ENCODE results near the gene TNFRSF12A. TPM values are rescaled to one million over a fixed set of nuclear protein-coding genes. Genes with fewer than 3 reads are reported as not detected.

Gene TNFRSF12A
- total and polyA plus RNA-seq, 11 donors = 27.8 to 824 (median 97.1) TPM

DNA sequence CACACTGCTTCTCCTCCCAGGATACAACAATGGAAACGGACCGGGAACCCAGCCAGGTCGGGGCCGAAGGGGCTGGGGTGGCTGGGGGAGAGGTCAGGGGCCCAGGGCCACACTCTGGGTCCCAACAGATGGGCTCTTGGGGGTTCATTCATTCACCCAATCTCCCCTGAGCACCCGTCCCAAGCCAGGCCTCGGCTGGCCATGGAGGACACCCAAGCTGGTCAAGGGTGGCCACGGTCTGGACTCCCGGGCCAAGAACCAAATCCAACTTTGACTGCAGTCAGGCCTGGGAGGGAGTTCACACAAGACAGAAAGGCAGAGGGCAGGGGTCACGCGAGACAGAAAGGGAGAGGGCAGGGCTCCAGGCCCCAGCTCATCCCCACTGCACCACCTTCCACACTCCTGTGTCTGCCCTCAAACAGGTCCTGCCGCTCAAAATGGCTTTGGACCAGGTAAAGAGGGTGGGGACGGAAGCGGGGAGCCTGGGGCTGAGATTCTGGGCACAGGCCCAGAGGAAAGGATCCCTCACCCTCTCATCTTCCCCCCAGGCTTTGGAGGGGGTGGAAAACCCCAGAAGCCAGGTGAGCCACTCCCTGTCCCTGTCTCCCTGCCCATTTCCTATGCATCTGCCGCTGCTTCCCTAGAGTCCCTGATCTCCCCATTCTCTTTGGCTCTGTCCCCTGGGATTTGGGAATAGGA, 27.6 kb upstream of the TNFRSF12A start:
- intact Hi-C loops (cut with DNase I) = no loop called here
- ATAC-seq (no peak), DNase-seq (no peak)
- no peaks in the 10 kb centered on the region for H3K4me1 ChIP-seq
- H3K27me3 ChIP-seq = peaks cover 0 to 11% (median 3%) of the 10 kb centered on the region in 9 donors
- no peaks in the 10 kb centered on the region for H3K36me3 ChIP-seq
- no peak overlapping the region for H3K27ac ChIP-seq
- TF ChIP-seq CTCF (IDR thresholded peaks at IDR 0.05) (no peak), POLR2A (IDR thresholded peaks at IDR 0.05) (no peak)
- WGBS, 4 donors = 79 to 87% (median 82%) methylated on average over 14 of the region's 14 CpGs
- no peak overlapping the region for H3K4me3 ChIP-seq
- H3K9me3 ChIP-seq = no peaks in the 10 kb centered on the region

DNA sequence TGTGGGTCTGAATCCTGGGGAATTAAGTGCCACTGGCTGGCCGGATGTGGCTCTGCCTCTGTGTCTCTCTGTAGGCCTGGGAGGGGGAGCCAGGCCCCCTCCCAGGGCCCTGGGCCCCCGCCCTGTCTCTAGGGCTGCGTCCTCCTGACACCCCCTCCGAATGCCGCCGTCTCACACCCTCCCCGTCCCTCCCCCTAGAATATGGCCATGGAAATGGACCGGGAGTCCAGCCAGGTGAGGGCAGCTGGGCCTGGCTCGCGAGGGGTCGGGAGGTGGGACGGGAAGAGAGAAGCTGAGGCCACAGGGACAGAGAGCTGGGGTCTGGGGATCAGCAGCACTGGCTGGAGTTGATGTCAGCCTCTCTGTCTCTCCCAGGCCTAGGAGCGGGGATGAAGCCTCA, 23.9 kb upstream of the TNFRSF12A start:
- H3K9me3 ChIP-seq = no peaks in the 10 kb centered on the region
- H3K27me3 ChIP-seq = peaks cover 0 to 12% (median 0%) of the 10 kb centered on the region in 9 donors
- 72 to 87% (median 77%) methylated on average over 7 to 13 of the region's 13 CpGs for WGBS, 4 donors
- DNase-seq = no peak
- H3K4me1 ChIP-seq = no peaks in the 10 kb centered on the region
- H3K27ac ChIP-seq = no peak overlapping the region
- ATAC-seq = no peak
- no peak overlapping the region for H3K4me3 ChIP-seq
- no peak for TF ChIP-seq CTCF (IDR thresholded peaks at IDR 0.05)
- no peak for TF ChIP-seq POLR2A (IDR thresholded peaks at IDR 0.05)
- intact Hi-C loops (cut with DNase I) = no loop called here
- no peaks in the 10 kb centered on the region for H3K36me3 ChIP-seq

DNA sequence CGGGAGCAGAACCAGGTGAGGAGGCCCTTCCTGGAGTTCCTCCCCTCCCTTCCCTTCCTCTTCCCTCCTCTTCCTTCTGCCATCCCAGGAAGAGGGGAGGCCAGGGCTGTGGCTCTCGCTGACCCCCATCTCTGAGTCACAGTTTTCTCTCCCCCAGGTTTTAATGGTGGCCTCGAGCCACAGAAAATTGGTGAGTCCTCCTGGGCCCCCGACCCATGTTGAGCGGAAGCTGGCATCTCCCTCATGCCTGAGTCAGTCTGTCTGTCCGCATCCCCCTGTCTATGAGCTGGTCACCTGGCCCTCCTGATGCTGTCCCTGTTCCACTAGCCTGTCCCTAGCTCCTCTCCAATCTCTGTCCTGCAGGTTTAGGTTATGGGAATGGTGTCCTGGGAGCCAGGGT, 20.2 kb upstream of the TNFRSF12A start:
- Histone ChIP-seq H3K27me3 (peaks cover 0 to 25% (median 2%) of the 10 kb centered on the region in 9 donors), H3K27ac (no peak overlapping the region), H3K4me1 (peaks cover 0 to 10% (median 2%) of the 10 kb centered on the region in 12 donors), H3K36me3 (no peaks in the 10 kb centered on the region), H3K9me3 (no peaks in the 10 kb centered on the region), H3K4me3 (no peak overlapping the region)
- TF ChIP-seq POLR2A (IDR thresholded peaks at IDR 0.05) (no peak), CTCF (IDR thresholded peaks at IDR 0.05) (no peak)
- 78 to 95% (median 80%) methylated on average over 6 of the region's 6 CpGs for WGBS, 4 donors
- intact Hi-C loops (cut with DNase I) = no loop called here
- ATAC-seq = no peak
- no peak for DNase-seq

- 71 to 89% (median 86%) methylated on average over 1 to 4 of the region's 4 CpGs for WGBS, 4 donors
- ATAC-seq = no peak
- H3K4me1 ChIP-seq = peaks cover 0 to 14% (median 3%) of the 10 kb centered on the region in 12 donors
- TF ChIP-seq CTCF (IDR thresholded peaks at IDR 0.05) = no peak
- no peak for TF ChIP-seq POLR2A (IDR thresholded peaks at IDR 0.05)
- H3K27me3 ChIP-seq = peaks cover 0 to 28% (median 2%) of the 10 kb centered on the region in 9 donors
- DNase-seq = no peak
- intact Hi-C loops (cut with DNase I) = no loop called here
- no peak overlapping the region for H3K27ac ChIP-seq
- H3K36me3 ChIP-seq = no peaks in the 10 kb centered on the region
- no peaks in the 10 kb centered on the region for H3K9me3 ChIP-seq
- H3K4me3 ChIP-seq = no peak overlapping the region
These were observed 19.6 kb upstream of the TNFRSF12A start for GRCh38 chr16:3000540-3000939.
